Measurements from ENCODE around the gene LIME1.

LIME1 gene

DNA sequence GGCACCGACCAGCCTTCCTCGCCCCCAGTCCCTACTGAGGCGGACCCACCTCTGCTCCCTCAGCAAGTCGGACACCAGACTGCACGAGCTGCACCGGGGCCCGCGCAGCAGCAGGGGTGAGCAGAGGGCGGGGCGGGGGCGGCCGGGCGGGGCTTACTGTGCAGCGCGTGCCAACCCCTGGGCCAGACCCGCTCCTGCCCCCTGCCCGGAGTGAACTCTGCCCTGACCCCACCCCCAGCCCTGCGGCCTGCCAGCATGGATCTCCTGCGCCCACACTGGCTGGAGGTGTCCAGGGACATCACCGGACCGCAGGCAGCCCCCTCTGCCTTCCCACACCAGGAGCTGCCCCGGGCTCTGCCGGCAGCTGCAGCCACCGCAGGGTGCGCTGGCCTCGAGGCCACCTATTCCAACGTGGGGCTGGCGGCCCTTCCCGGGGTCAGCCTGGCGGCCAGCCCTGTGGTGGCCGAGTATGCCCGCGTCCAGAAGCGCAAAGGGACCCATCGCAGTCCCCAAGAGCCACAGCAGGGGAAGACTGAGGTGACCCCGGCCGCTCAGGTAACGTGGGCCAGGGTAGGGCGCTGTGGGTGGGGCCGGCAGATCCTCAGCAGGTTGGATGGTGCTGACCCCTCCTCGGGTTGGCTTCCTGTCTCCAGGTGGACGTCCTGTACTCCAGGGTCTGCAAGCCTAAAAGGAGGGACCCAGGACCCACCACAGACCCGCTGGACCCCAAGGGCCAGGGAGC is 1.7 kb downstream of the LIME1 start:
- DNase-seq (ENCODE audit: low read depth in 1 of 2, low spot score in 1 of 2) = no peak

DNA sequence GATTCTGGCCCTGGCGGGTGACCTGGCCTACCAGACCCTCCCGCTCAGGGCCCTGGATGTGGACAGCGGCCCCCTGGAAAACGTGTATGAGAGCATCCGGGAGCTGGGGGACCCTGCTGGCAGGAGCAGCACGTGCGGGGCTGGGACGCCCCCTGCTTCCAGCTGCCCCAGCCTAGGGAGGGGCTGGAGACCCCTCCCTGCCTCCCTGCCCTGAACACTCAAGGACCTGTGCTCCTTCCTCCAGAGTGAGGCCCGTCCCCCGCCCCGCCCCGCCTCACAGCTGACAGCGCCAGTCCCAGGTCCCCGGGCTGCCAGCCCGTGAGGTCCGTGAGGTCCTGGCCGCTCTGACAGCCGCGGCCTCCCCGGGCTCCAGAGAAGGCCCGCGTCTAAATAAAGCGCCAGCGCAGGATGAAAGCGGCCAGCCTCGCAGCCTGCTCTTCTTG is 2.2 kb downstream of the LIME1 start:
- DNase-seq (ENCODE audit: low read depth in 1 of 2, low spot score in 1 of 2) = no peak

- DNase-seq (ENCODE audit: low read depth in 1 of 2, low spot score in 1 of 2) = peak in 1 of 2 donors; percentile 41
Observed at GRCh38 chr20:63739130-63740069, 2.9 kb downstream of the LIME1 start, which contains the start of gene SLC2A4RG. SLC2A4RG (plus strand) TSS chr20:63739776; CDS start chr20:63739913, 137 bp downstream.

GRCh38 chr20:63740070-63740626 is 3.7 kb downstream of the LIME1 start:
- no peak for DNase-seq (ENCODE audit: low read depth in 1 of 2, low spot score in 1 of 2)

- no peak for DNase-seq (ENCODE audit: low read depth in 1 of 2, low spot score in 1 of 2)
Observed at GRCh38 chr20:63740627-63741353, 4.3 kb downstream of the LIME1 start.

- no peak for DNase-seq (ENCODE audit: low read depth in 1 of 2, low spot score in 1 of 2)
Observed at GRCh38 chr20:63741354-63741675, 4.9 kb downstream of the LIME1 start.

DNA sequence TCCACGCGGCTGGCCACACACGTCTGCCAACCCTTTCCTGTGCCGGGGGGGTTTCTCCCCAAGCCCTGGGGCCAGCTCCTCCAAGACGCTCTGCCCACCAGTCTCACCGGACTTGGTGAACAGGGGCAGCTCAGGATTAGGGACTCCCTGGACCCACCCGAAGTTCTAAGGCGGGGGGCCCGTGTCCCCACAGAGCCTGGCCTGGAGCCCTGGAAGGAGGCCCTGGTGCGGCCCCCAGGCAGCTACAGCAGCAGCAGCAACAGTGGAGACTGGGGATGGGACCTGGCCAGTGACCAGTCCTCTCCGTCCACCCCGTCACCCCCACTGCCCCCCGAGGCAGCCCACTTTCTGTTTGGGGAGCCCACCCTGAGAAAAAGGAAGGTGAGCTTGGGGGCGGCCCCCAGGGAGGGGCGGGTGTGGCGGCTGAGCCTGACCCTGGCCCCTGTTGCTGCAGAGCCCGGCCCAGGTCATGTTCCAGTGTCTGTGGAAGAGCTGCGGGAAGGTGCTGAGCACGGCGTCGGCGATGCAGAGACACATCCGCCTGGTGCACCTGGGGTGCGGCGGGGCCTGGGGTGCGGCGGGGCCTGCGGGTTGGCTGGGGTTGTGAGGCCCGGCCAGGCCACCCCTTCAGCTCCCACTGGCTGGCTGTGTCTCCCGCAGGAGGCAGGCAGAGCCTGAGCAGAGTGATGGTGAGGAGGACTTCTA is 5.4 kb downstream of the LIME1 start:
- DNase-seq (ENCODE audit: low read depth in 1 of 2, low spot score in 1 of 2) = no peak

DNA sequence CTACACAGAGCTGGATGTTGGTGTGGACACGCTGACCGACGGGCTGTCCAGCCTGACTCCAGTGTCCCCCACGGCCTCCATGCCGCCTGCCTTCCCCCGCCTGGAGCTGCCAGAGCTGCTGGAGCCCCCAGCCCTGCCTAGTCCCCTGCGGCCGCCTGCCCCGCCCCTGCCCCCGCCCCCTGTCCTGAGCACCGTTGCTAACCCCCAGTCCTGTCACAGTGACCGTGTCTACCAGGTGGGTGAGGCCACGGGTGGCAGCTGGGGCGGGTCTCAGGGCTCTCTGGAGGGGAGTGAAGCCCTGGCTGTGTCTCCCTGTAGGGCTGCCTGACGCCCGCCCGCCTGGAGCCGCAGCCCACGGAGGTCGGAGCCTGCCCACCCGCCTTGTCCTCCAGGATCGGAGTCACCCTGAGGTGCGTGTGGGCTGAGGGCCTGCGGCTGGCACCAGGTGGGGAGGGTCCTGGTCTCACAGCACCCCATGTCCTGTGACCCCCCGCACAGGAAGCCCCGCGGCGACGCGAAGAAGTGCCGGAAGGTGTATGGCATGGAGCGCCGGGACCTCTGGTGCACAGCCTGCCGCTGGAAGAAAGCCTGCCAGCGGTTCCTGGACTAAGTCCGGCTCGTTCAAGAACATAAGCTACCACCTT is 6.0 kb downstream of the LIME1 start:
- no peak for DNase-seq (ENCODE audit: low read depth in 1 of 2, low spot score in 1 of 2)

- no peak for DNase-seq (ENCODE audit: low read depth in 1 of 2, low spot score in 1 of 2)
Observed at GRCh38 chr20:63743210-63743970, 6.9 kb downstream of the LIME1 start.

GRCh38 chr20:63744158-63744557 is 7.7 kb downstream of the LIME1 start:
- no peak for DNase-seq (ENCODE audit: low read depth in 1 of 2, low spot score in 1 of 2)

DNA sequence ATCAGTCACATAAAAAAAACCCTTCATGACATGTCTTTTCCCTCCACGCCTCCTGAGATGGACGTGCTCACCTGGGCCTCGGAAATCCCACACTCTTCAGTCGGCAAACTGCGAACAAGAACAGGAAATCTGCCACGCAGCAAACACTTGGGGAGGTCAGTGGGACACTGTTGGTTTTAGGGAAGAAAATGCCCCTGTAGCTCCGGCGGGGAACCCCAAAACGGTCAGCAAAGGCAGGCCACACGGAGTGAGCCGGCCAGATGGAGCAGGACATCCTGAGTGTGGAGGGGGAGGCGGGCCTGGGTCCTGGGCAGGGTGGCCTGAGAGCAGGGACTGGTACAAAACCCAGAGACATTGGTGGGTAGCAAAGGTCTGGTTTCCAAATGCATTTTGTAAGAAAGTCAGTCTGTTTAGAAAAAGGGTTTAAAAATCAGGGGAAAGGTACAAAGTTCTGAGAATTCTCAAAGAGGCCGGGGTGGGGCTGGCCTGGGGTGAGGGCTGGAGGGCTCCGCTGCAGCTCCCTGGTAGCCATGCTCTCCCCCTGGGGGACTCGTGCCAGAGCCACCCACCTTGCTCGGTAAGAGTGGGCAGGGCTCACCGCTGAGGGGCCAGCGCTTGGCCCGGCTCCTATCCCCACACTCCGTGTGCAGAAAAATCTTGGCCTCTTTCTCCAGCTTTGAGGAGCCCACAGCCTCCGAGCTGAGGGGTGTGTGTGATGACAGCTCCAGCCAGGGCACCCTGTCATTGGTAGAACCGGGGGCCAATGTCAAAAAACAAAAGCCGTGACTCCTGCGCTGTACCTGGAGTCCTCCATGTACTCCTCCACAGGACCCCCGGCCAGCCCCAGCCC is 8.3 kb downstream of the LIME1 start:
- DNase-seq (ENCODE audit: low read depth in 1 of 2, low spot score in 1 of 2) = no peak

GRCh38 chr20:63745424-63745805 is 9.0 kb downstream of the LIME1 start:
- DNase-seq (ENCODE audit: low read depth in 1 of 2, low spot score in 1 of 2) = no peak

DNA sequence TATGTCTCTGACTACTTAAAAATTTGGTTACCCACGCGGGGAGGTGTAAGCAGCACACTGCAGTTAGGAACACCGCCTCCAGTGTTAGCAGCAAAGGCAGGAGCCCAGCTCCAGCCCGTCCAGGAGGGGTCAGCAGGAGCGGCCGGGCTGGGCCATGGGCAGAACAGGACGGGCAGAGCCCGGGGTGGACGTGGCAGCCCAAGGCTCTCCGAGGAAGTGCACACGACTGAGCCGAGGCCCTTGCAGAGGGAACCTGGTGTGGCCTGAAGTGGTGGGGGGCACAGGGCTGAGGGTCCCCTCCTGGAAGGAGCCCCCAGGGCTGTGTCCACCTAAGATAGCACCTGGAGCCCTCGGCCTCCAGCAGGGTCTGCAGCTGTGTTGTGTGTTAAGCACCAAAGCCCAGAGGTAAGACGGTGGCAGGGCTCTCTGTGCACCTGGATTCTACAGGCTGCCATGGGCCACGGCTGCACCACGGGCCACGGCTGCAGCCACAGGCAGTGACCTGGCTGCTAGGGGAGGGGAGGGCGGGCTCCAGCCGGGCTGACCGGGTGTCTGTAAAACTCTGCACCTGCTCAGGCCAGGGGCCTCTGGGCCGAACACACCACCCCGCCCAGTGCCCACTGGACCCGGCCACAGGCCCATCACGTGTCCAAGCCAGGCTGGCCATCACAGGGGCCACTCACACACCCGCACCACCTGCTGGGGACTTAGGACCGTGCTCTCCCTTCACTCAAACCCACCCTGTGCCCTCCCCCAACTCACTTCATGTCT is 9.7 kb downstream of the LIME1 start:
- DNase-seq (ENCODE audit: low read depth in 1 of 2, low spot score in 1 of 2) = no peak

DNA sequence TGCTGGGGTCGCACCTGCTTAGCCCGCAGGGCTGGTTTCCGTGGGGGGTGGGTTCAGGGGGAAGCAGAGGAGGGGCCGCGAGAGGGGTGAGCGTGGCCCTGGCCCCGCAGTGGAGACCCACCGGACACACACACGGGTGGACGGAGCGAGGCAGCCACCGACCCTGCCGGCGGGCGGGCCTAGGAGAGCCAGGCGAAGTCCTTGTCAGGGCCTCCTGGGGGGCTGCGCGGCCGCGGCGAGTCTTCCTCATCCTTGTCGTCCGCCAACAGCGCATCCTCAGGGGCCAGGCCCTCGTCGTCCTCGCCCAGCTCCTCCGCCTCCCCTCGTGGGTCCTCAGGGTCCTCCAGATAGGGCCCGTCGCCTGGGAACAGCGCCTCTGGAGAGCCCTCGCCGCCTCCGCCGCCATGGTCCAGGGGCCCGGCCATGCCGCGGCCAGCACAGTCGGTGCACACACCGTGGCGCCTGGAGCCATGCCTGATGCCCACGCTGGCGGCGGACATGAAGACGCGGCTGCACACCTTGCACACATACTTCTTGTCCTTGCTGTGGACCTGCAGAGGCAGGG is 10.4 kb downstream of the LIME1 start:
- DNase-seq (ENCODE audit: low read depth in 1 of 2, low spot score in 1 of 2) = no peak

GRCh38 chr20:63747622-63748069 is 11.2 kb downstream of the LIME1 start:
- DNase-seq (ENCODE audit: low read depth in 1 of 2, low spot score in 1 of 2) = no peak

GRCh38 chr20:63748070-63748933 is 11.8 kb downstream of the LIME1 start:
- DNase-seq (ENCODE audit: low read depth in 1 of 2, low spot score in 1 of 2) = no peak

DNA sequence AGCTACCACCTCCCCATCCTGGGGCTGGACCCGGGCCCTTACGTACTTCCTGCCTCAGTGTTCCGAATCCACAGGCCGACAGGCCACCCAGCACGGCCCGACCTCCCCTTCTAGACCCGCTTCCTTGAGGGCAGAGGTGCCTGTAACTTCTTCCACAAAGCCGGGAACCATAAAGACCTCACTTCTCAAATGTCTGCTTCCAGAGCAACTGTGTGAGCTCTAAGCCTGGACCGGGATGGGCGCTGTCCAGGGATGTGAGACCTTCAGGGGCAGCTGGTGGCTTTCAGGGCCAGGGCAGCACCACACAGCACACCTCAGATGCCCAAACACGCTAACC is 12.4 kb downstream of the LIME1 start:
- DNase-seq (ENCODE audit: low read depth in 1 of 2, low spot score in 1 of 2) = no peak

All from stimulated activated CD4-positive, alpha-beta T cell treated with anti-CD3 and anti-CD28 coated beads, Interleukin-15, amount 100 ng/mL, for 1 hour (primary cell).